ENCODE data around the gene SPATA31C1.
"Not testable (repeated sequence)": the region's sequence is repeated elsewhere in the genome, so short reads cannot be mapped to it uniquely, and the experiment has no call there.

GRCh38 chr9:87919013-87919412 is 1.3 kb downstream of the SPATA31C1 start:
- TF ChIP-seq CTCF, POLR2AphosphoS5, POLR2A (IDR thresholded peaks at IDR 0.05): not testable (repeated sequence)
